Neuronal stem cell (in vitro differentiated cells): Measurements from ENCODE around the gene KDM5C.

Experiments
- DNase-seq: peaks from one replicate; pipeline ENCODE4 v3.0.0-alpha.2; 2013; ENCODE audit warnings: low spot score
- H2AFZ ChIP-seq: one replicate; pipeline ENCODE4 v1.6.1; 2013; ENCODE audit warnings: mild to moderate bottlenecking, low read length, inconsistent platforms
- H2AK5ac ChIP-seq: 2 replicates; pipeline ENCODE4 v1.6.1; 2013; ENCODE audit warnings: low read depth, mild to moderate bottlenecking, inconsistent platforms, low read length, moderate library complexity, mixed read lengths
- H2BK120ac ChIP-seq: 2 replicates; pipeline ENCODE4 v1.6.1; 2013; ENCODE audit warnings: low read depth, mild to moderate bottlenecking, inconsistent platforms, low read length, moderate library complexity, mixed read lengths
- H2BK12ac ChIP-seq: one replicate; pipeline ENCODE4 v1.6.1; 2013; ENCODE audit warnings: low read length, inconsistent platforms
- H2BK15ac ChIP-seq: 2 replicates; pipeline ENCODE4 v1.6.1; 2013; ENCODE audit warnings: mild to moderate bottlenecking, low read length, inconsistent platforms, mixed read lengths
- H2BK5ac ChIP-seq: one replicate; pipeline ENCODE4 v1.6.1; 2013; ENCODE audit warnings: inconsistent platforms, mild to moderate bottlenecking, low read length, moderate library complexity
- H3K14ac ChIP-seq: one replicate; pipeline ENCODE4 v1.6.1; 2013; ENCODE audit warnings: low read length, inconsistent platforms
- H3K18ac ChIP-seq: 2 replicates; pipeline ENCODE4 v1.6.1; 2013; ENCODE audit warnings: low read length, inconsistent platforms
- H3K23ac ChIP-seq: 2 replicates; pipeline ENCODE4 v1.6.1; 2013; ENCODE audit warnings: low read depth, mild to moderate bottlenecking, mixed read lengths, low read length, inconsistent platforms; ENCODE audit not compliant: poor library complexity
- H3K27ac ChIP-seq: replicated peaks from 3 replicates; pipeline ENCODE4 v1.5.1; 2013; ENCODE audit warnings: low read length, inconsistent platforms
- H3K27me3 ChIP-seq, 3 experiments: 2 replicates each; pipeline ENCODE4 v1.6.1; 2013; ENCODE audit warnings: low read length in 3 of 3, mild to moderate bottlenecking in 2 of 3, inconsistent platforms in 1 of 3, low read depth in 1 of 3, mixed read lengths in 1 of 3, moderate library complexity in 1 of 3; ENCODE audit not compliant: control insufficient read depth in 3 of 3, insufficient read depth in 3 of 3
- H3K36me3 ChIP-seq, 2 donors: replicated peaks in 1 of 2; 2 replicates each; pipeline ENCODE4 v1.6.1; 2013; ENCODE audit warnings: low read length in 2 of 2; ENCODE audit not compliant: control insufficient read depth in 2 of 2, insufficient read depth in 2 of 2
- H3K4ac ChIP-seq: 2 replicates; pipeline ENCODE4 v1.6.1; 2013; ENCODE audit warnings: inconsistent platforms, mild to moderate bottlenecking, low read length, moderate library complexity
- H3K4me1 ChIP-seq, 2 donors: 1 replicate in 1 of 2; 2 replicates in 1 of 2; pipeline ENCODE4 v1.6.1; 2013; ENCODE audit warnings: low read length in 2 of 2, low read depth in 1 of 2; ENCODE audit not compliant: control insufficient read depth in 2 of 2, insufficient read depth in 1 of 2
- H3K4me2 ChIP-seq: one replicate; pipeline ENCODE4 v1.6.1; 2013; ENCODE audit warnings: mild to moderate bottlenecking, low read length, inconsistent platforms; ENCODE audit not compliant: insufficient read depth, poor library complexity, severe bottlenecking
- H3K4me3 ChIP-seq, 2 donors: 2 replicates each; pipeline ENCODE4 v1.5.1; 2013; ENCODE audit warnings: low read length in 2 of 2, mild to moderate bottlenecking in 2 of 2, inconsistent platforms in 1 of 2, moderate library complexity in 1 of 2
- H3K79me1 ChIP-seq: one replicate; pipeline ENCODE4 v1.6.1; 2013; ENCODE audit warnings: low read depth, mild to moderate bottlenecking, inconsistent platforms, low read length, moderate library complexity
- H3K9ac ChIP-seq: one replicate; pipeline ENCODE4 v1.6.1; 2013; ENCODE audit warnings: mild to moderate bottlenecking, low read depth, low read length, inconsistent platforms; ENCODE audit not compliant: poor library complexity
- H3K9me3 ChIP-seq, 2 donors: replicated peaks in 1 of 2; 2 replicates each; pipeline versions ENCODE3 to v1.6.1; 2013; ENCODE audit warnings: low read length in 2 of 2, mild to moderate bottlenecking in 2 of 2, inconsistent platforms in 1 of 2, low read depth in 1 of 2, mixed read lengths in 1 of 2, moderate library complexity in 1 of 2; ENCODE audit not compliant: control insufficient read depth in 2 of 2, insufficient read depth in 1 of 2
- H4K8ac ChIP-seq: one replicate; pipeline ENCODE4 v1.6.1; 2013; ENCODE audit warnings: low read depth, mild to moderate bottlenecking, inconsistent platforms, low read length, moderate library complexity
- H4K91ac ChIP-seq: one replicate; pipeline ENCODE4 v1.6.1; 2013; ENCODE audit warnings: low read length, low read depth, mild to moderate bottlenecking, inconsistent platforms; ENCODE audit not compliant: poor library complexity
- WGBS, 2 donors: extraction: QIAGEN DNeasy Blood & Tissue Kit; methylation state at CpG; one replicate each; pipeline ENCODE4 v1.1.7; 2013; ENCODE audit warnings: missing lambda C conversion rate in 2 of 2, mixed read lengths in 1 of 2; ENCODE audit not compliant: insufficient read length in 2 of 2, insufficient replicate concordance in 1 of 2; ENCODE audit errors: extremely low coverage in 2 of 2; 5-methylcytosine and 5-hydroxymethylcytosine counted together

Gene KDM5C

GRCh38 chrX:53266914-53267313, 41.9 kb upstream of the KDM5C start:
- Histone ChIP-seq H3K4ac (no peak overlapping the region), H2BK15ac (no peak overlapping the region), H2BK5ac (no peak overlapping the region), H3K4me1 (peaks cover 0 to 3% of the 10 kb centered on the region in 2 donors), H3K79me1 (no peaks in the 10 kb centered on the region), H3K9ac (no peak overlapping the region), H3K27ac (no peak overlapping the region), H3K14ac (no peak overlapping the region), H3K4me2 (no peak overlapping the region), H3K23ac (no peak overlapping the region), H2BK12ac (no peak overlapping the region), H4K8ac (no peak overlapping the region), H2BK120ac (no peak overlapping the region), H2AK5ac (no peak overlapping the region), H3K4me3 (no peak overlapping the region), H3K9me3 (no peaks in the 10 kb centered on the region), H3K18ac (no peak overlapping the region), H3K36me3 (no peaks in the 10 kb centered on the region), H2AFZ (no peak overlapping the region), H3K27me3 (no peaks in the 10 kb centered on the region), H4K91ac (no peak overlapping the region)
- no peak for DNase-seq
- no CpG with 5 or more reads among the region's 11 CpGs for WGBS, 2 donors

GRCh38 chrX:53265771-53266574, 41.0 kb upstream of the KDM5C start:
- Histone ChIP-seq H3K9me3 (no peaks in the 10 kb centered on the region), H2BK5ac (no peak overlapping the region), H3K4ac (no peak overlapping the region), H2BK12ac (no peak overlapping the region), H3K14ac (no peak overlapping the region), H3K9ac (no peak overlapping the region), H4K91ac (no peak overlapping the region), H3K27ac (no peak overlapping the region), H2BK15ac (no peak overlapping the region), H4K8ac (no peak overlapping the region), H3K4me2 (no peak overlapping the region), H2AFZ (no peak overlapping the region), H2AK5ac (no peak overlapping the region), H3K18ac (no peak overlapping the region), H3K4me1 (peaks cover 0 to 10% of the 10 kb centered on the region in 2 donors), H3K23ac (no peak overlapping the region), H2BK120ac (no peak overlapping the region), H3K27me3 (peaks cover 0 to 1% (median 0%) of the 10 kb centered on the region in 3 experiments), H3K4me3 (no peak overlapping the region), H3K36me3 (no peaks in the 10 kb centered on the region), H3K79me1 (no peaks in the 10 kb centered on the region)
- DNase-seq, result no peak
- no CpG with 5 or more reads among the region's 8 CpGs for WGBS, 2 donors

GRCh38 chrX:53263597-53264094, 38.6 kb upstream of the KDM5C start:
- H4K91ac ChIP-seq, result no peak overlapping the region
- H3K4ac ChIP-seq, result no peak overlapping the region
- H3K27ac ChIP-seq, result no peak overlapping the region
- H2AK5ac ChIP-seq, result no peak overlapping the region
- H3K79me1 ChIP-seq, result no peaks in the 10 kb centered on the region
- no peak overlapping the region for H2BK120ac ChIP-seq
- peaks cover 0 to 10% of the 10 kb centered on the region in 2 donors for H3K4me1 ChIP-seq
- no peak overlapping the region for H4K8ac ChIP-seq
- H3K18ac ChIP-seq, result no peak overlapping the region
- no peak for DNase-seq
- no peak overlapping the region for H3K4me2 ChIP-seq
- no CpG with 5 or more reads among the region's 11 CpGs for WGBS, 2 donors
- H3K9ac ChIP-seq, result no peak overlapping the region
- H3K9me3 ChIP-seq, result no peaks in the 10 kb centered on the region
- no peak overlapping the region for H2AFZ ChIP-seq
- no peak overlapping the region for H3K4me3 ChIP-seq
- H3K27me3 ChIP-seq, result peaks cover 0 to 11% (median 0%) of the 10 kb centered on the region in 3 experiments
- H3K14ac ChIP-seq, result peak overlapping the region; percentile 6
- no peak overlapping the region for H2BK15ac ChIP-seq
- no peak overlapping the region for H3K23ac ChIP-seq
- H2BK5ac ChIP-seq, result no peak overlapping the region
- no peaks in the 10 kb centered on the region for H3K36me3 ChIP-seq
- no peak overlapping the region for H2BK12ac ChIP-seq

GRCh38 chrX:53262918-53263394, 37.9 kb upstream of the KDM5C start:
- H2AFZ ChIP-seq, result no peak overlapping the region
- H2BK12ac ChIP-seq, result no peak overlapping the region
- H3K18ac ChIP-seq, result no peak overlapping the region
- H3K9me3 ChIP-seq, result no peaks in the 10 kb centered on the region
- no peak for DNase-seq
- H4K91ac ChIP-seq, result no peak overlapping the region
- H3K36me3 ChIP-seq, result no peaks in the 10 kb centered on the region
- no peak overlapping the region for H2BK5ac ChIP-seq
- no CpG with 5 or more reads among the region's 8 CpGs for WGBS, 2 donors
- H3K4ac ChIP-seq, result no peak overlapping the region
- peaks cover 0 to 11% (median 0%) of the 10 kb centered on the region in 3 experiments for H3K27me3 ChIP-seq
- no peak overlapping the region for H3K4me3 ChIP-seq
- no peak overlapping the region for H3K14ac ChIP-seq
- H3K27ac ChIP-seq, result no peak overlapping the region
- no peak overlapping the region for H4K8ac ChIP-seq
- H3K9ac ChIP-seq, result no peak overlapping the region
- no peaks in the 10 kb centered on the region for H3K79me1 ChIP-seq
- no peak overlapping the region for H3K4me2 ChIP-seq
- no peak overlapping the region for H2BK15ac ChIP-seq
- H2AK5ac ChIP-seq, result no peak overlapping the region
- no peak overlapping the region for H3K23ac ChIP-seq
- no peak overlapping the region for H2BK120ac ChIP-seq
- H3K4me1 ChIP-seq, result peaks cover 0 to 10% of the 10 kb centered on the region in 2 donors
